Measurements from ENCODE around the gene PIEZO1.

- TF ChIP-seq CTCF (IDR thresholded peaks at IDR 0.05) (no peak), POLR2A (IDR thresholded peaks at IDR 0.05) (no peak)
These were observed 73.2 kb downstream of the PIEZO1 start for GRCh38 chr16:88711750-88712340.
